ENCODE data around the gene ITGA2B.
"Not testable (repeated sequence)": the region's sequence is repeated elsewhere in the genome, so short reads cannot be mapped to it uniquely, and the experiment has no call there.

ITGA2B gene

GRCh38 chr17:44329516-44329915 is 59.9 kb downstream of the ITGA2B start:
- DNase-seq (ENCODE audit: low spot score), result not testable (repeated sequence)

- no peak for DNase-seq (ENCODE audit: low spot score)
Measured at GRCh38 chr17:44327715-44328449, 61.6 kb downstream of the ITGA2B start.

GRCh38 chr17:44326861-44327444 is 62.5 kb downstream of the ITGA2B start:
- peak; percentile 98 for DNase-seq (ENCODE audit: low spot score)

- DNase-seq (ENCODE audit: low spot score), result peak; percentile 94
Measured at GRCh38 chr17:44324571-44325275, 64.7 kb downstream of the ITGA2B start, which contains the start of gene SLC25A39. SLC25A39 (minus strand) TSS chr17:44324823; CDS start chr17:44323562, 1,261 bp downstream.

GRCh38 chr17:44324092-44324570 is 65.3 kb downstream of the ITGA2B start:
- no peak for DNase-seq (ENCODE audit: low spot score)

GRCh38 chr17:44323359-44324091 is 65.9 kb downstream of the ITGA2B start:
- DNase-seq (ENCODE audit: low spot score), result no peak

GRCh38 chr17:44322236-44322895 is 67.1 kb downstream of the ITGA2B start:
- no peak for DNase-seq (ENCODE audit: low spot score)

Data from Ammon's horn (tissue), 1 donor.